Erythroblast (primary cell): Measurements from ENCODE around the gene C10orf105.

Source experiments
- DNase-seq, 2 experiments: peaks; one replicate each; lab custom pipeline; 2025; lab: John Stamatoyannopoulos, UW
- GATA1 ChIP-seq: IDR thresholded peaks from 2 replicates; pipeline ENCODE4 v1.6.1; 2011; ENCODE audit warnings: low read depth, mild to moderate bottlenecking, control low read depth, low read length, moderate library complexity
- POLR2A ChIP-seq: IDR thresholded peaks from 2 replicates; pipeline ENCODE4 v1.6.1; 2011; ENCODE audit warnings: mild to moderate bottlenecking, low read length

C10orf105 gene

DNA sequence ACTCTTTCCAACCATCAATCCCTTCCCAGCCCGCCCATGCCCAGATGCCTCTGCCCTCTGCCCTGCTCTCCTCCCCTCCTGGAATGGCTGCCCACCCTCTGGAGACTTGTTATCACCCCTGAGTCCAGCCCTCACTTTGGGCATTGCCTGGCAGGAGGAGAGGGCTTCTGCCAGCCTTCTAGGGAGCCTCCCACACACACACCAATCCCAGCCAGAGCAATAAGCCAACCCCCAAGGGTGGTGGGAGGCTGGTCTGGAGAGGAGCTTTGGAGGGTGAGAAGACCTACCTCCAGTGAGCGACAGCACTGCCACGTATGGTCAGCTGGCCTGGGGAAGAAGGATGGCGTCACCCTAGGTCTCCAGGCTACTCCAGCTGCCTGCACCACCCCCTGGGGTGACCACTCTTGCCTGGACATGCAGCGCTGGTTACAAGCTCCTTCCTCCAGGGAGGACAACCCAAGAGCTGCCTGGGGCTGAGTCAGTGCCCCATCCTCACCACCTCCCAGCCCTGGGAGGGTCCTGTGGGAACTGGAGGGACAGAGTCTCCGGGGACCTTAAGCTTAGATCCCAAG lies 8.4 kb downstream of the C10orf105 start:
- no peak for TF ChIP-seq GATA1
- no peak for TF ChIP-seq POLR2A
- DNase-seq = no peak

DNA sequence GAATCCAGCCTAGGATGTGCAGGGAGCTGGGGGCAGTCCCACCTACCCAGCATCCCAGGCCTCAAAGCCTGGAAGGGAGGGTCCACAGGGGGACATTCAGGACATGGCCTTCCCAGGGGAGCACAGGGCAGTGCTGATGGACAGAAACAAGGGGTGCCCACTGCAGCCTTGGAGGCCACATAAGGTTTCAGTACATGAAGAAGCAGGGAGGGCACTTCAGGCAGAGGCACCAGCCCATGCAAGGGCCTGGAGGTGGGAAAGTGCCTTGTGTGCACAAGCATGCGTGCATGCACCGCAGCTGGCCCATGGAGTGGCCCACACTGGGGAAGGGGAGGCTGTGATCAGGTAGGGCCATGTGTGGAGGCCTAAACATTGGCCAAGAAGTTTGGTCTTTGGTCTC lies 9.1 kb downstream of the C10orf105 start:
- no peak for TF ChIP-seq POLR2A
- no peak for TF ChIP-seq GATA1
- no peak for DNase-seq

DNA sequence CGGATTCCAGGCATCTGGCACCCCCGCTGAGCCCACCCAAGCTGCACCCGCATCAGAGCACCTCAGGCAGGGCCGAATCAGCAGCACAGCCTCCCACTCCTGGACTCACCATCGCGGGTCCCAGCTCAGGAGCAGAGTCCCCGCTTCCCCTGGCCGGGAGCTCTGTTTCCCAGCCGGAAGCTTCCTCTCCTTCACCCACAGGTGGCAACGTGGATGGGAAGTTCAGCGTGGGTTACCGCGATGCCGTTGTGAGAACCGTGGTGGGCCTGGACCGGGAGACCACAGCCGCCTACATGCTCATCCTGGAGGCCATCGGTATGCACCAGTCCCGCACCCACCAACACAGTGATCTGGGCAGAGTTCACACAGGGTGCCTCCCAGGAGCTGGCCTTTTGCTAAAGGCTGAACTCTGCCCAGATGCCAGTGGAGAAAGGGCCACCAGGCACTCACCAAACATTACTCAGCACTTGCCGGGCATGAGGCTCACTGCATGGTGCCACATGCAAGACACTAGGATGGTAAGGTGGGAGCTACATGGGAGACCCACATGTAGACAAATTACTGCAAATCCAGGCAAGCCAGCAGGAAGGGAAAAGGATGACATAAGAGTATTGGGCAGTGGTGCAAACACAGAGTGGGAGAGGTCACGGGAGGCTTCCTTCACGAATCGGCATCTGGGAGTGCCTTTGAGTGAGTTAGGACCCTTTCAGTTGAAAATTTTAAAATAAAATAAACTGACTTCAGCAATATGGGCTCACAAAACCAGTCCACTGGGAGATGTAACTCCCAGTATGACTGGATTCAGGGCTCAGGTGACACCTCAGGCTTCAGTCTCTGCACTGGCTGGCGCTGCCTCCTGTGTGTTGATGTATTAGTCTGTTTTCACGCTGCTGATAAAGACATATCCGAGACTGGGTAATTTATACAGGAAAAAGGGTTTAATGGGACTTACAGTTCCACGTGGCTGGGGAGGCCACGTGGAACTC lies 10.4 kb downstream of the C10orf105 start:
- no peak for DNase-seq

DNA sequence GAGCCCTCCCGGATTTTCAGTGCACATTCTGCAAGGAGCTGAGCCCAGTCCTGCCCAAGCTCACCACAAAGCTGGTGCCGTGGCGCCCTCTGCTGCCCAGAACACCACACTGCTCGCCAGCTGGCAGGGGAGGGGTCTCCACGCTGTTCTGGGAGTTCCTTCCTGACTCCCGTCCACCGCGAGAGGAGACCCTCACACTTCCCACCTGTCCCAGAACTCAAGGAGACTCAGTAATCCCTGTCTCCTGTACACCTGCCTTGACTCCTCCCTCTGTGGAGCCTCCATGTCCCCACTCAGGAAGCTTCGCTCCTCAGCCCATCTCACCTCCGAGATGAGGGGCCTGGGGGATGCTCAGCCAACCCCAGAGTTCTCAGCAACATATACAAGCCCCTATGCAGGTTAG lies 11.3 kb downstream of the C10orf105 start:
- peak; percentile 56 to 73 for DNase-seq
- no peak for TF ChIP-seq POLR2A
- no peak for TF ChIP-seq GATA1

More for the DNA sequence above, 10.4 kb downstream of the C10orf105 start:
- TF ChIP-seq POLR2A = no peak
- TF ChIP-seq GATA1 = no peak

DNA sequence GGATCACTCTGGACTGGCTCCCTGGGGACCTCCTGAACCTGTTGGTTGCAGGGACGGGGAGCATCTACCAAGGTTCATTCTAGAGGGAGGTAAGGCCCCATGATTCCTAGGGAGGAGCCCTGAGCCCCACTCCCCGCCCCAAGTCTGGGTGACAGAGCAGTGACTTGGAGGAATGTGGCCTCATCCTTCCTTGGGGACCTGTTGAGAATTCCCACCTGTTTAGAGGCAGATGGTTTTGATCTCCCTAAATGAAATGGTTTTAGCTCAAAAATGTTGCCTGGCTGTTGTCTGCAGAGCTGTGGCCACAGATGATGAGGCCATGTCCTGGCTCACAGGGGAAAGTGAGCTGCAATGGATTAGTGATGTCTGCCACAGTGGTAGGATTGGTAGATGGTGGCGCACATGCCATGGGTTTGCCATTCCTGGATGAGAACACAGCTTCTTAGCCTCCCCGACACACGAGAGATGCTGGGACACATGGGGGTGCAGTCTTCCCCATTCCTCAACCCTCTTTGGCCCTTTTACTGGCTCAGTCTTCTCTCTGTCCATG lies 12.3 kb downstream of the C10orf105 start:
- no peak for DNase-seq
- TF ChIP-seq POLR2A (no peak), GATA1 (no peak)

DNA sequence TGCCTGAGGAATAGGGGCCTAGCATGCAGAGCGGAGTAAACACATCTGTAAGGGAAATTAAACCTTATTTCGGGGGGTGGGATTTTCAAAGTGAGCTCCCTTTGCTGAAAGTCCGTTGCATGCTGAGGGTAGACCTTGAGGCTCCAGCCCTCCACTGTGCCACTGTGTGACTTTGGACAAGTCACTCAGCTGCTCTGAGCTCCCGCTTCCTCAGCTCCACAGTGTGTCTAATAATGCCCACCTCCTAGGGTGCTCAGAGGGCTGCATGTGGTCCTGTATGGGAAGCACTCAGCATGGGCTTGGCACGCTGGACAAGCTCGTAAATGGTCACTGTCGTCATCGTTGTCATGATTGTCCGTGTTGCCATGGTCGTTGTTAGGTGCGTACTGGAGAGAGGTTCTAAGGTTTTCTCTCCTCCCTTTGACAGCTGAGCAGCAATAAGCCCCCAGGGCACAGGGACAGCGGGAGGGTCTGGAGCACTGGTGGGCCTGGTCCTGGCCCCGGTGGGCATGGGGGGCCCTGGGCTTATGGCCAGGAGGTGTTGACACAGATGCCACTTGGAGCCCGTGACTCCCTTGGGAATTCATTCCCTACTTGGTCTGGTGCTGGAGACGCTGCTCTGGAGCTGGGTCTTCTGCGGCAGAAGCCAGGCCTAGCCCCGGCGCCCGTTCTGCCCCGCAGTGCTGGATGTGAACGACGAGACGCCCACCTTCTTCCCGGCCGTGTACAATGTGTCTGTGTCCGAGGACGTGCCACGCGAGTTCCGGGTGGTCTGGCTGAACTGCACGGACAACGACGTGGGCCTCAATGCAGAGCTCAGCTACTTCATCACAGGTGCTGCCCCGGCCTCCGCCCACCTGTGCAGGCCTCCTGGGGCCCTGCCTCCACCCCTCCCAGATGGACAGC lies 13.1 kb downstream of the C10orf105 start:
- DNase-seq = no peak
- TF ChIP-seq POLR2A (no peak), GATA1 (no peak)

DNA sequence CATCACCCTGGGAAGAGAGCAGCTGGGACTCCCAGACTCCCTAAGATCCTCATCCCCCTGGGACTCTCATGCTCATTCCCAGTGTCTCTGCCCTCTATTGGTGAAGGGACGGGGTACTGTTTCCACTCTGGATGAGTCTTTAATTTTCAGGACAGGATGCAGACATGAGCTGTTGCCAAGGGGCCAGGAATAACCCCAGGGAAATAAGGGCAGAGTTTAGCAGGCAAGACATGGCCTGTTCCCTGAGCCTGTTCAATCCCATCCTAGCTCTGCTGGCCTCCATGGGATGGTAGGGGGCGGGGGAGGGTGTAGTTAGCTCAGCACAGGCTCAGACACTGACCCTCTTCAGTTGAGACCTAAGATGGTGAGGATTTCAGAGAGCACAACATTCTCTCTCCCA lies 14.0 kb downstream of the C10orf105 start:
- DNase-seq = no peak
- TF ChIP-seq GATA1 (no peak), POLR2A (no peak)

DNA sequence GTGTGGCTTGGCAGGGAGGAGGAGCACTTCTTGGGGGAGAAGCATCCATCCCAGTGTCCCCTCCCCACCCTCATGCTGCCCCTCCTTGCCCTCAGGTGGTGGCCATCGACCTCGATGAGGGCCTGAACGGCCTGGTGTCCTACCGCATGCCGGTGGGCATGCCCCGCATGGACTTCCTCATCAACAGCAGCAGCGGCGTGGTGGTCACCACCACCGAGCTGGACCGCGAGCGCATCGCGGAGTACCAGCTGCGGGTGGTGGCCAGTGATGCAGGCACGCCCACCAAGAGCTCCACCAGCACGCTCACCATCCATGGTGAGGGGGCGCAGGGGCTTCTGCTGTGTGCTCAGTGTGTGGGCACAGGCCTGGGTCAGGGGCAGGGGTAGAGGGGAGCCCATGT lies 14.8 kb downstream of the C10orf105 start:
- TF ChIP-seq POLR2A = no peak
- no peak for TF ChIP-seq GATA1

DNA sequence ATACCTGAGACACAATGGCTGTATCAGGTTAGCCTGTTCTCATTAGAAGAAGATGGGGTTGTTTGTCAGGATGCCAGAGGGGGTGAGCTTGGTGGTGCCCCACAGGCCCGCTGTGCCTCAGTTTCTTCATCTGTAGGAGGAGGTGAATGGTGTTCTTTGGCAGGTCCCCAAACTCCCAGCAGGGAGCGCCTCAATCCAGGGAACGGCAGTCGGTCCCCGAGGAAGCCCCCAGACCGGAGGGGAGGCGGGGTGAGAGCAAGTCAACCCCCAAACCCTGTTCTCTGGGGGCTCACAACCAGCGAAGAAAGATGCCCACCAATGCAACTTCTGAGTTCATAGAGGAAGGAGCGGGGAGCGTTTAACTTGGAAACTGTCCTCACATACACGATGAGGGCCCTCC lies 16.0 kb downstream of the C10orf105 start:
- DNase-seq = no peak
- TF ChIP-seq GATA1 (no peak), POLR2A (no peak)

More for the DNA sequence above, 14.8 kb downstream of the C10orf105 start:
- DNase-seq = no peak

DNA sequence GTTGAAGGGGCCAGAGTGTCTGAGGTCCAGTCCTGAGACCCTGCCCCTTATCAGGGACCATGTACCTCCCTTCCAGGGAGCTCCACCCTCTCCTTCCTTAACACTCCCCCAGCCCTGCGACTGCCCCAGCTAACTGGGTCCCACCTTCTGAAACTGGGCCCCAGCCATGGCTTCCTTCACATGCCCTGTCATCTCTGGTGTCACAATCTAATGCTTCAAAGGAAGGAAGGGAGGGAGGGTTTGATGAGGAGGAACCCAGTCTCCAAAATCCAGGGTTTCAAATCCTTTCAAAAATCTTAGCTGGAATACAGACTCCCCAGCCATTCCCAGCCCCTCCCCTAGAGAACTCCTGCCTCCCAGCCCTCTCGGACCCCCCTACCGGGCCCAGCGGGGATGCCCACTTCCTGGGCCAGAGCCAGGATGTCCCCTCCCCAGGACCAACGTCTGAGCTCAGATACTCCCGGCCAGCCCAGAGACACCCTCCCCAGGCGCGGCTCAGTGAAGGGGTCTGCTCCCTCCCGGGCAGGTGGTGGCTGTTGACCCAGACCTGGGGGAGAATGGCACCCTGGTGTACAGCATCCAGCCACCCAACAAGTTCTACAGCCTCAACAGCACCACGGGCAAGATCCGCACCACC lies 18.0 kb downstream of the C10orf105 start:
- TF ChIP-seq GATA1 (no peak), POLR2A (no peak)
- DNase-seq = no peak

DNA sequence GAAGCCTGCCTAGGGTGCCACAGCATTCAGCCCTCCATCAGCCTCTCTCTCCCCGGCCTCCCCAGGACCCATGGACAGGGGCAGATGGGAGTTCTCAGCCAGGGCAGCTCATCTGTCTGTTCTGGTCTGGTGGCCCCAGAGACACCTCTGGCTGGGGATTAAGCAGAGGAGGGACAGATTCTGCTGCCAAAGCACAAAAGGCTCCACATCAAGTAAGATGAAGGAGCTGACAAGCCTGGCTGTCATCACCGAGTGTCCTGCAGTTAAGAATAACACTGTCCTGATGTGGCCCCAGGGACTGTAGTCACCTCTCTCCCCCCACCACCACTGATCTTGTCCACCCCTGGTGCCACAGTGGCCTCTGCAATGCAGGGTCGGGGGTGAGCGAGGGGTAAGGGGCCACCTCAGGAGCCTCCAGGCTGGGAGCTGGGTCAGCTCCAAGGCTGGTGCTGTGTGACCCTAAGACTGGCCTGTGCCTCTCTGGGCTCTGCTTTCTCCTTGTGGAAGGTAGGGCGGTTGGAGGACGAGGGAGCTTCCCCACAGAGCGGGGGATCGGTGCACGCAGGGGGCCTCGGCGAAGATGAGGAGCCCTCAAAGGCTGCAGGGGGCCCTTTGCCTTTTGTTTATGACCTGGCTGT lies 18.7 kb downstream of the C10orf105 start:
- TF ChIP-seq POLR2A (no peak), GATA1 (no peak)
- DNase-seq = no peak

DNA sequence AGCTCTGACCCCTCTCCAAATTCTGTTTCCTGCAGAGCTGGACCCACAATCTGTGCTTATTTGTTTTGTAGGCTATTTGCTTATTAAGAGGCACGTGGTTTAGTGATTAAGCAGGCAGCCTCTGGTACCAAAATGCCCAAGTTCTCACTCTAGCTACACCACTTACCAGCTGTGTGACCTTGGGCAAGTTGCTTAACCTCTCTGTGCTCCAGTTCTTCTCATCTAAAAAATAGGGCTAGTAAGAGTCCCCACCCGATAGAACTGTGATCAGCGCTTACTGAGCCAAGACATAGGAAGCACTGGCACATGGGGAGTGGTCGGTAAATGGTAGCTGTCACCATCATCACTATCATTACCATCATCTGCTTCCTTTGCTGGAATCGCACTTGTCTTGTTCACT lies 20.8 kb downstream of the C10orf105 start:
- TF ChIP-seq POLR2A (no peak), GATA1 (no peak)

More for the DNA sequence above, 20.8 kb downstream of the C10orf105 start:
- DNase-seq = no peak
